Spleen (tissue), 7 donors: ENCODE measurements around the gene PRKG1.

Experiments
- CTCF ChIP-seq, 11 experiments: fragments of 200-600 bp in 7 of 11; fragments of 450-650 bp in 4 of 11; sonication (generic) in 4 of 11; IDR thresholded peaks in 8 of 11; conservative IDR thresholded peaks in 3 of 11; 1 replicate in 7 of 11; 2 replicates in 4 of 11; pipeline versions ENCODE4 v1.4.0 to v1.8.0; 2016 to 2021; ENCODE audit warnings: antibody characterized with exemption in 11 of 11, inconsistent platforms in 4 of 11, mild to moderate bottlenecking in 1 of 11
- POLR2AphosphoS5 ChIP-seq, 3 donors: sonication (generic); formaldehyde crosslinking; IDR thresholded peaks; one replicate each; pipeline ENCODE4 v1.5.1; 2017; ENCODE audit warnings: antibody characterized with exemption in 3 of 3
- donor health status: DM: no; HTN: no; CAD: no; lungs with moderate emphysema.
- donor health status: DM: no; HTN: no; CAD: no.
- donor health status: DM: no; HTN: no; CAD: no.

- TF ChIP-seq CTCF (IDR thresholded peaks at IDR 0.05 in 8 of 11, conservative IDR thresholded peaks at IDR 0.05 in 3 of 11) (no peak), POLR2AphosphoS5 (IDR thresholded peaks at IDR 0.05) (no peak)
These were observed 778.0 kb downstream of the PRKG1 start for GRCh38 chr10:51852297-51852696.
